ENCODE data around the gene XYLT1. TPM values are rescaled to one million over a fixed set of nuclear protein-coding genes. Genes with fewer than 3 reads are reported as not detected.

XYLT1 gene
- total RNA-seq, 1 experiment from 2014 or later = 12.5 TPM

GRCh38 chr16:17149904-17150483 is 320.8 kb downstream of the XYLT1 start:
- BruUV-seq (replicated peaks) = no TSS peak
- Histone ChIP-seq H3K9me3 (no peaks in the 10 kb centered on the region), H3K4me3 (ENCODE audit: low read depth, low read length) (no peak overlapping the region), H3K36me3 (ENCODE audit: control insufficient read depth, insufficient read depth, low read length) (no peaks in the 10 kb centered on the region), H3K27me3 (replicated peaks; ENCODE audit: control insufficient read depth, insufficient read depth, low read length) (no peaks in the 10 kb centered on the region), H3K4me1 (no peaks in the 10 kb centered on the region)
- intact Hi-C loops (cut with micrococcal nuclease; ENCODE audit: unreplicated experiment) = no loop called here
- H3K27me3 Mint-ChIP-seq (ENCODE audit: insufficient read depth, unreplicated experiment) = no peaks in the 10 kb centered on the region
- peak in 1 of 2 experiments; percentile 37 for DNase-seq
- no peaks in the 10 kb centered on the region for H3K9me3 Mint-ChIP-seq (ENCODE audit: unreplicated experiment)
- H3K4me3 Mint-ChIP-seq (ENCODE audit: unreplicated experiment) = no peak overlapping the region
- CTCF ChIA-PET = no interaction called here
- POLR2A ChIA-PET = no interaction called here
- no peak overlapping the region for H3K27ac Mint-ChIP-seq (ENCODE audit: unreplicated experiment)
- no peaks in the 10 kb centered on the region for H3K4me1 Mint-ChIP-seq (ENCODE audit: low read depth, unreplicated experiment)
- no peaks in the 10 kb centered on the region for H3K36me3 Mint-ChIP-seq (ENCODE audit: insufficient read depth, unreplicated experiment)
- no peak for TF ChIP-seq CTCF (IDR thresholded peaks at IDR 0.05; ENCODE audit: insufficient read depth in 1 of 2, low read depth in 1 of 2, low read length in 1 of 2, severe bottlenecking in 1 of 2, unreplicated experiment in 1 of 2)

- H3K9me3 ChIP-seq = no peaks in the 10 kb centered on the region
- Mint-ChIP-seq H3K9me3 (ENCODE audit: unreplicated experiment) (no peaks in the 10 kb centered on the region), H3K4me3 (ENCODE audit: unreplicated experiment) (no peak overlapping the region), H3K4me1 (ENCODE audit: low read depth, unreplicated experiment) (no peaks in the 10 kb centered on the region), H3K27ac (ENCODE audit: unreplicated experiment) (no peak overlapping the region), H3K27me3 (ENCODE audit: insufficient read depth, unreplicated experiment) (no peaks in the 10 kb centered on the region), H3K36me3 (ENCODE audit: insufficient read depth, unreplicated experiment) (no peaks in the 10 kb centered on the region)
- H3K36me3 ChIP-seq (ENCODE audit: control insufficient read depth, insufficient read depth, low read length) = no peaks in the 10 kb centered on the region
- POLR2A ChIA-PET = no interaction called here
- intact Hi-C loops (cut with micrococcal nuclease; ENCODE audit: unreplicated experiment) = no loop called here
- no peaks in the 10 kb centered on the region for H3K27me3 ChIP-seq (replicated peaks; ENCODE audit: control insufficient read depth, insufficient read depth, low read length)
- no peak for DNase-seq
- H3K4me3 ChIP-seq (ENCODE audit: low read depth, low read length) = no peak overlapping the region
- TF ChIP-seq CTCF (IDR thresholded peaks at IDR 0.05; ENCODE audit: insufficient read depth in 1 of 2, low read depth in 1 of 2, low read length in 1 of 2, severe bottlenecking in 1 of 2, unreplicated experiment in 1 of 2) = no peak
- H3K4me1 ChIP-seq = no peaks in the 10 kb centered on the region
- CTCF ChIA-PET = no interaction called here
- no TSS peak for BruUV-seq (replicated peaks)
Observed at GRCh38 chr16:17147942-17148341, 322.8 kb downstream of the XYLT1 start.

- Mint-ChIP-seq H3K4me3 (ENCODE audit: unreplicated experiment) (no peak overlapping the region), H3K27ac (ENCODE audit: unreplicated experiment) (no peak overlapping the region), H3K27me3 (ENCODE audit: insufficient read depth, unreplicated experiment) (no peaks in the 10 kb centered on the region), H3K4me1 (ENCODE audit: low read depth, unreplicated experiment) (no peaks in the 10 kb centered on the region), H3K36me3 (ENCODE audit: insufficient read depth, unreplicated experiment) (no peaks in the 10 kb centered on the region), H3K9me3 (ENCODE audit: unreplicated experiment) (no peaks in the 10 kb centered on the region)
- BruUV-seq (replicated peaks) = no TSS peak
- intact Hi-C loops (cut with micrococcal nuclease; ENCODE audit: unreplicated experiment) = no loop called here
- Histone ChIP-seq H3K27me3 (replicated peaks; ENCODE audit: control insufficient read depth, insufficient read depth, low read length) (no peaks in the 10 kb centered on the region), H3K4me1 (no peaks in the 10 kb centered on the region), H3K36me3 (ENCODE audit: control insufficient read depth, insufficient read depth, low read length) (no peaks in the 10 kb centered on the region), H3K4me3 (ENCODE audit: low read depth, low read length) (no peak overlapping the region), H3K9me3 (no peaks in the 10 kb centered on the region)
- ChIA-PET POLR2A (no interaction called here), CTCF (no interaction called here)
- no peak for DNase-seq
- no peak for TF ChIP-seq CTCF (IDR thresholded peaks at IDR 0.05; ENCODE audit: insufficient read depth in 1 of 2, low read depth in 1 of 2, low read length in 1 of 2, severe bottlenecking in 1 of 2, unreplicated experiment in 1 of 2)
Observed at GRCh38 chr16:17145029-17145428, 325.7 kb downstream of the XYLT1 start.
